Prostate gland (tissue), 2 donors: ENCODE results near the gene TMCO1.

Source experiments
- POLR2AphosphoS5 ChIP-seq: sonication (generic); formaldehyde crosslinking; IDR thresholded peaks from one replicate; pipeline ENCODE4 v1.6.1; 2017; ENCODE audit warnings: antibody characterized with exemption
- TF ChIP-seq, protein P1 (sequence below), 4 experiments: fragments of 200-600 bp in 2 of 4; fragments of 450-650 bp in 2 of 4; sonication (generic) in 2 of 4; IDR thresholded peaks; 1 replicate in 3 of 4; 2 replicates in 1 of 4; pipeline ENCODE4 v1.5.1; 2016 to 2019; ENCODE audit warnings: antibody characterized with exemption in 4 of 4, mild to moderate bottlenecking in 2 of 4, moderate library complexity in 2 of 4

- TF ChIP-seq, protein P1, sequence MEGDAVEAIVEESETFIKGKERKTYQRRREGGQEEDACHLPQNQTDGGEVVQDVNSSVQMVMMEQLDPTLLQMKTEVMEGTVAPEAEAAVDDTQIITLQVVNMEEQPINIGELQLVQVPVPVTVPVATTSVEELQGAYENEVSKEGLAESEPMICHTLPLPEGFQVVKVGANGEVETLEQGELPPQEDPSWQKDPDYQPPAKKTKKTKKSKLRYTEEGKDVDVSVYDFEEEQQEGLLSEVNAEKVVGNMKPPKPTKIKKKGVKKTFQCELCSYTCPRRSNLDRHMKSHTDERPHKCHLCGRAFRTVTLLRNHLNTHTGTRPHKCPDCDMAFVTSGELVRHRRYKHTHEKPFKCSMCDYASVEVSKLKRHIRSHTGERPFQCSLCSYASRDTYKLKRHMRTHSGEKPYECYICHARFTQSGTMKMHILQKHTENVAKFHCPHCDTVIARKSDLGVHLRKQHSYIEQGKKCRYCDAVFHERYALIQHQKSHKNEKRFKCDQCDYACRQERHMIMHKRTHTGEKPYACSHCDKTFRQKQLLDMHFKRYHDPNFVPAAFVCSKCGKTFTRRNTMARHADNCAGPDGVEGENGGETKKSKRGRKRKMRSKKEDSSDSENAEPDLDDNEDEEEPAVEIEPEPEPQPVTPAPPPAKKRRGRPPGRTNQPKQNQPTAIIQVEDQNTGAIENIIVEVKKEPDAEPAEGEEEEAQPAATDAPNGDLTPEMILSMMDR (IDR thresholded peaks at IDR 0.05): no peak
- no peak for TF ChIP-seq POLR2AphosphoS5
Measured at GRCh38 chr1:165734906-165735305, 33.8 kb downstream of the TMCO1 start.
